Spinal cord (tissue), 10 donors: Measurements from ENCODE around the gene MTUS2. TPM values are rescaled to one million over a fixed set of nuclear protein-coding genes. Genes with fewer than 3 reads are reported as not detected.
"Not testable (repeated sequence)": the region's sequence is repeated elsewhere in the genome, so short reads cannot be mapped to it uniquely, and the experiment has no call there.

Experiments
- DNase-seq, 6 donors: peaks; one replicate each; pipeline versions ENCODE4 v3.0.0 to v3.0.0-alpha.2; 2013 to 2015; ENCODE audit warnings: low spot score in 6 of 6, low read depth in 4 of 6
- H3K27ac ChIP-seq: one replicate; pipeline ENCODE4 v1.5.1; 2013; ENCODE audit warnings: low read depth, low read length, control low read depth
- H3K27me3 ChIP-seq: one replicate; pipeline ENCODE4 v1.6.1; 2013; ENCODE audit warnings: low read length; ENCODE audit not compliant: control insufficient read depth, insufficient read depth
- H3K36me3 ChIP-seq: one replicate; pipeline ENCODE4 v1.6.1; 2013; ENCODE audit warnings: low read length; ENCODE audit not compliant: control insufficient read depth, insufficient read depth
- H3K4me1 ChIP-seq: one replicate; pipeline ENCODE4 v1.6.1; 2013; ENCODE audit warnings: low read length; ENCODE audit not compliant: control insufficient read depth, insufficient read depth
- H3K4me3 ChIP-seq: one replicate; pipeline ENCODE4 v1.5.1; 2013; ENCODE audit warnings: low read depth, low read length, control low read depth
- H3K9me3 ChIP-seq: one replicate; pipeline ENCODE4 v1.6.1; 2013; ENCODE audit warnings: low read length; ENCODE audit not compliant: control insufficient read depth, insufficient read depth
- WGBS: methylation state at CpG from one replicate; pipeline ENCODE4 v1.1.5; 2013; ENCODE audit warnings: missing lambda C conversion rate; ENCODE audit not compliant: insufficient coverage; 5-methylcytosine and 5-hydroxymethylcytosine counted together
- polyA plus RNA-seq, 2 donors: library from polyadenylated mRNA; unstranded; fragments of 120-200 nt; gene quantifications; one replicate each; pipeline ENCODE4 v1.2.1, GENCODE V29; 2013; ENCODE audit not compliant: insufficient read length in 2 of 2
- total RNA-seq, 2 donors: library from RNA; depleted of rRNA in 1 of 2; stranded (reverse); fragments of 120-200 nt in 1 of 2; fragments of >200 nt in 1 of 2; gene quantifications; one replicate each; pipeline versions ENCODE4 v1.2.3 to v1.2.4, GENCODE V29; 2013 to 2014
- donor health status: healthy.

MTUS2 gene
- total and polyA plus RNA-seq, 4 donors, result 4.6 to 12.5 (median 10.1) TPM

GRCh38 chr13:29318741-29319140, 498.6 kb downstream of the MTUS2 start:
- Histone ChIP-seq H3K36me3 (no peaks in the 10 kb centered on the region), H3K4me1 (no peaks in the 10 kb centered on the region), H3K4me3 (no peak overlapping the region), H3K27ac (no peak overlapping the region), H3K9me3 (no peaks in the 10 kb centered on the region), H3K27me3 (no peaks in the 10 kb centered on the region)
- WGBS, result 17% methylated on average over 1 of the region's 6 CpGs
- DNase-seq, result peak in 2 of 6 donors; percentile 17 to 83

DNA sequence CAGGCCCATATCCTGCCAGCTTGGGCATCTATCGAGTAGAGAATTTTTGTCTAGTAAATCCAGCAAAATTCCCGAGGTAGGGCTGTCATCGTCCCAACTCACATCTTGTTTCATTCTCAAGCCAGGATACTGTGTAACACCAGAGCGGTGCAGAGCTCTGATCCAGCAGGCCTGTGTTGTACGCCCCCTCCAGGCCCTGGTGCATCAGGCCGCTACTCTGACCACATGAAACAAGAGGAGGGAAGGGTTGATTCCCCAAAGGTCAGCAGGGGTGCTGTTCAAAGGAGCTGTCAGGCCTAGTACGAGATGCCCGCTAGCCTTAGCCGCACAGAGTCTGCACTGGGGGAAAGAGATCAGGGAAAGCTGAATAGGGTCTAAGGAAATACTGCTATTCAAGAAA, 499.3 kb downstream of the MTUS2 start:
- WGBS, result 71% methylated on average over 7 of the region's 9 CpGs
- no peaks in the 10 kb centered on the region for H3K36me3 ChIP-seq
- peak in 1 of 6 donors; percentile 24 for DNase-seq

GRCh38 chr13:29323954-29324353, 503.8 kb downstream of the MTUS2 start:
- Histone ChIP-seq H3K9me3 (no peaks in the 10 kb centered on the region), H3K27ac (no peak overlapping the region), H3K27me3 (no peaks in the 10 kb centered on the region), H3K4me1 (no peaks in the 10 kb centered on the region), H3K4me3 (no peak overlapping the region), H3K36me3 (no peaks in the 10 kb centered on the region)
- 66% methylated on average over 9 of the region's 9 CpGs for WGBS
- DNase-seq, result peak in 1 of 6 donors; percentile 39

More for the DNA sequence above, 499.3 kb downstream of the MTUS2 start:
- no peaks in the 10 kb centered on the region for H3K9me3 ChIP-seq
- no peaks in the 10 kb centered on the region for H3K27me3 ChIP-seq
- no peak overlapping the region for H3K4me3 ChIP-seq
- no peaks in the 10 kb centered on the region for H3K4me1 ChIP-seq
- no peak overlapping the region for H3K27ac ChIP-seq

- WGBS, result no CpG with 5 or more reads among the region's 1 CpG
- DNase-seq, result peak in 1 of 6 donors; percentile 24
- Histone ChIP-seq H3K9me3 (no peaks in the 10 kb centered on the region), H3K27ac (no peak overlapping the region), H3K4me1 (no peaks in the 10 kb centered on the region), H3K4me3 (no peak overlapping the region), H3K36me3 (no peaks in the 10 kb centered on the region), H3K27me3 (no peaks in the 10 kb centered on the region)
Measured at GRCh38 chr13:29324601-29325000, 504.5 kb downstream of the MTUS2 start.

DNA sequence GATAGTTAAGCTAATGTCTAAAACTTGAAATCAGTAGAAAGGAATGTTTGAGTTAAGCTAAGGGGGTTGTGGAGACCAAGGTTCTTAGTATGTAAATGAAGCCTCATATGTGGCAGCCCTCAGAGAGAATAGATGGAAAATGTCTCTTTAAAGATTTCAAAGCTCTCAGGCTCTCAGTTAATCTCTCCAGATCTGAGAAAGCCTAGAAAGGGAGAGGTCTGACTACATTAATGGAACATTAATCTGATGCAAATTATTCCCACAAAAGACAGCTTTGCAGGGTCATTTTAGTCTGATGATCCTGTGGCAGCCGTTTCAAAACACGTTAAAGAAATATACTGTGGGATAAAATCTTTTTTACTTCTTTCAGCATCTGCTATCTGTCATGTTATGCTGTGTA, 508.4 kb downstream of the MTUS2 start:
- Histone ChIP-seq H3K36me3 (no peaks in the 10 kb centered on the region), H3K27ac (no peak overlapping the region), H3K27me3 (no peaks in the 10 kb centered on the region), H3K9me3 (no peaks in the 10 kb centered on the region), H3K4me3 (no peak overlapping the region), H3K4me1 (no peaks in the 10 kb centered on the region)
- no CpG with 5 or more reads among the region's 2 CpGs for WGBS
- DNase-seq, result peak in 1 of 6 donors; percentile 18

GRCh38 chr13:29336356-29336755, 516.2 kb downstream of the MTUS2 start:
- no peaks in the 10 kb centered on the region for H3K9me3 ChIP-seq
- H3K4me1 ChIP-seq, result no peaks in the 10 kb centered on the region
- peaks cover 11% of the 10 kb centered on the region for H3K36me3 ChIP-seq
- 76% methylated on average over 6 of the region's 7 CpGs for WGBS
- no peaks in the 10 kb centered on the region for H3K27me3 ChIP-seq
- H3K27ac ChIP-seq, result no peak overlapping the region
- no peak for DNase-seq
- H3K4me3 ChIP-seq, result no peak overlapping the region

- Histone ChIP-seq H3K9me3 (no peaks in the 10 kb centered on the region), H3K4me1 (no peaks in the 10 kb centered on the region), H3K36me3 (peaks cover 11% of the 10 kb centered on the region), H3K27me3 (no peaks in the 10 kb centered on the region), H3K4me3 (no peak overlapping the region), H3K27ac (no peak overlapping the region)
- no peak for DNase-seq
- WGBS, result 90% methylated on average over 43 of the region's 44 CpGs
Measured at GRCh38 chr13:29339386-29340272, 519.5 kb downstream of the MTUS2 start.

- DNase-seq, H3K27me3 ChIP-seq, H3K36me3 ChIP-seq, H3K9me3 ChIP-seq, H3K4me3 ChIP-seq, H3K4me1 ChIP-seq, H3K27ac ChIP-seq: not testable (repeated sequence)
- 80% methylated on average over 4 of the region's 7 CpGs for WGBS
Measured at GRCh38 chr13:29345860-29346582, 525.9 kb downstream of the MTUS2 start.

DNA sequence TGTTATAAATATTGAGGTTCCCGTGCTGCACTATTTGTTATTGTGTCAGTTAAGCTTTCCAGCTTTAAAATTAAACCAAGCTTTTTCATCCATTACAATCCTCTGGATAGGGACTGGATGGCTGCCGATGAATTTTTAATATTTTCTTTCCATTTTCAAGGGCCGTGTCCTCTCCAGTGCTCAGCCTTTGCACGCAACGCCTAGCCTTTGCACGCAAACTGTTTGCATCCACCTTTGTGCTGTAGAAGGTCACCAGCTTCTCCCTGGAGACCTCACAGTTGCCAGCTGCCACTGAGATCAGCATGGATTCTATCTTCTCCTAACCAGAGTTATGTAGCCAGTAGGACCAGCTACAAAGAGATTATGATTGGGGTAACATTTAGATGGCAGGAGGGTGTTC, 534.9 kb downstream of the MTUS2 start:
- no peaks in the 10 kb centered on the region for H3K36me3 ChIP-seq
- no peak overlapping the region for H3K4me3 ChIP-seq
- no peak for DNase-seq
- H3K27me3 ChIP-seq, result no peaks in the 10 kb centered on the region
- H3K27ac ChIP-seq, result no peak overlapping the region
- 100% methylated on average over 5 of the region's 6 CpGs for WGBS
- H3K4me1 ChIP-seq, result no peaks in the 10 kb centered on the region
- no peaks in the 10 kb centered on the region for H3K9me3 ChIP-seq
